ENCODE data around the gene CCR5AS.

The CCR5AS gene

GRCh38 chr3:46449755-46450552 lies 43.1 kb upstream of the CCR5AS start:
- TF ChIP-seq ZFX (IDR thresholded peaks at IDR 0.05; ENCODE audit: borderline replicate concordance) = no peak
- TF ChIP-seq CTCF (IDR thresholded peaks at IDR 0.05) = peak; percentile 91
- no peak overlapping the region for H3K27ac ChIP-seq

- TF ChIP-seq CTCF (IDR thresholded peaks at IDR 0.05) = no peak
- TF ChIP-seq ZFX (IDR thresholded peaks at IDR 0.05; ENCODE audit: borderline replicate concordance) = no peak
- no peak overlapping the region for H3K27ac ChIP-seq
These were observed 41.9 kb upstream of the CCR5AS start for GRCh38 chr3:46448721-46449120.

- no peak overlapping the region for H3K27ac ChIP-seq
- TF ChIP-seq ZFX (IDR thresholded peaks at IDR 0.05; ENCODE audit: borderline replicate concordance) (no peak), CTCF (IDR thresholded peaks at IDR 0.05) (no peak)
These were observed 40.5 kb upstream of the CCR5AS start for GRCh38 chr3:46447228-46447985.

- TF ChIP-seq CTCF (IDR thresholded peaks at IDR 0.05) = no peak
These were observed 36.0 kb upstream of the CCR5AS start for GRCh38 chr3:46442576-46443530.

GRCh38 chr3:46440531-46441294 lies 33.8 kb upstream of the CCR5AS start:
- TF ChIP-seq ZFX (IDR thresholded peaks at IDR 0.05; ENCODE audit: borderline replicate concordance) (no peak), CTCF (IDR thresholded peaks at IDR 0.05) (no peak)
- no peak overlapping the region for H3K27ac ChIP-seq

More at GRCh38 chr3:46442576-46443530, 36.0 kb upstream of the CCR5AS start:
- H3K27ac ChIP-seq = no peak overlapping the region

GRCh38 chr3:46438831-46439230 lies 32.0 kb upstream of the CCR5AS start:
- no peak for TF ChIP-seq CTCF (IDR thresholded peaks at IDR 0.05)
- no peak for TF ChIP-seq ZFX (IDR thresholded peaks at IDR 0.05; ENCODE audit: borderline replicate concordance)

More at GRCh38 chr3:46438831-46439230, 32.0 kb upstream of the CCR5AS start:
- H3K27ac ChIP-seq = no peak overlapping the region

All from 22Rv1 (cell line).